ENCODE measurements around the gene AP2A1.

GRCh38 chr19:49856574-49857021 is 89.8 kb downstream of the AP2A1 start:
- TF ChIP-seq, protein P1, sequence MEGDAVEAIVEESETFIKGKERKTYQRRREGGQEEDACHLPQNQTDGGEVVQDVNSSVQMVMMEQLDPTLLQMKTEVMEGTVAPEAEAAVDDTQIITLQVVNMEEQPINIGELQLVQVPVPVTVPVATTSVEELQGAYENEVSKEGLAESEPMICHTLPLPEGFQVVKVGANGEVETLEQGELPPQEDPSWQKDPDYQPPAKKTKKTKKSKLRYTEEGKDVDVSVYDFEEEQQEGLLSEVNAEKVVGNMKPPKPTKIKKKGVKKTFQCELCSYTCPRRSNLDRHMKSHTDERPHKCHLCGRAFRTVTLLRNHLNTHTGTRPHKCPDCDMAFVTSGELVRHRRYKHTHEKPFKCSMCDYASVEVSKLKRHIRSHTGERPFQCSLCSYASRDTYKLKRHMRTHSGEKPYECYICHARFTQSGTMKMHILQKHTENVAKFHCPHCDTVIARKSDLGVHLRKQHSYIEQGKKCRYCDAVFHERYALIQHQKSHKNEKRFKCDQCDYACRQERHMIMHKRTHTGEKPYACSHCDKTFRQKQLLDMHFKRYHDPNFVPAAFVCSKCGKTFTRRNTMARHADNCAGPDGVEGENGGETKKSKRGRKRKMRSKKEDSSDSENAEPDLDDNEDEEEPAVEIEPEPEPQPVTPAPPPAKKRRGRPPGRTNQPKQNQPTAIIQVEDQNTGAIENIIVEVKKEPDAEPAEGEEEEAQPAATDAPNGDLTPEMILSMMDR (IDR thresholded peaks at IDR 0.05), result no peak
- TF ChIP-seq POLR2A (IDR thresholded peaks at IDR 0.05), result no peak
